HG02763 (cell line): ENCODE data around the gene TMEM239.
"Not testable (repeated sequence)": the region's sequence is repeated elsewhere in the genome, so short reads cannot be mapped to it uniquely, and the experiment has no call there.

Experiments used
- ATAC-seq: cut with Tn5 transposase; IDR thresholded peaks from one replicate; pipeline ENCODE4 v1.9.1; 2021; ENCODE audit warnings: mild to moderate bottlenecking, moderate library complexity; ENCODE audit not compliant: unreplicated experiment

Gene TMEM239

GRCh38 chr20:2820084-2820895 lies 4.1 kb downstream of the TMEM239 start:
- ATAC-seq: no peak

DNA sequence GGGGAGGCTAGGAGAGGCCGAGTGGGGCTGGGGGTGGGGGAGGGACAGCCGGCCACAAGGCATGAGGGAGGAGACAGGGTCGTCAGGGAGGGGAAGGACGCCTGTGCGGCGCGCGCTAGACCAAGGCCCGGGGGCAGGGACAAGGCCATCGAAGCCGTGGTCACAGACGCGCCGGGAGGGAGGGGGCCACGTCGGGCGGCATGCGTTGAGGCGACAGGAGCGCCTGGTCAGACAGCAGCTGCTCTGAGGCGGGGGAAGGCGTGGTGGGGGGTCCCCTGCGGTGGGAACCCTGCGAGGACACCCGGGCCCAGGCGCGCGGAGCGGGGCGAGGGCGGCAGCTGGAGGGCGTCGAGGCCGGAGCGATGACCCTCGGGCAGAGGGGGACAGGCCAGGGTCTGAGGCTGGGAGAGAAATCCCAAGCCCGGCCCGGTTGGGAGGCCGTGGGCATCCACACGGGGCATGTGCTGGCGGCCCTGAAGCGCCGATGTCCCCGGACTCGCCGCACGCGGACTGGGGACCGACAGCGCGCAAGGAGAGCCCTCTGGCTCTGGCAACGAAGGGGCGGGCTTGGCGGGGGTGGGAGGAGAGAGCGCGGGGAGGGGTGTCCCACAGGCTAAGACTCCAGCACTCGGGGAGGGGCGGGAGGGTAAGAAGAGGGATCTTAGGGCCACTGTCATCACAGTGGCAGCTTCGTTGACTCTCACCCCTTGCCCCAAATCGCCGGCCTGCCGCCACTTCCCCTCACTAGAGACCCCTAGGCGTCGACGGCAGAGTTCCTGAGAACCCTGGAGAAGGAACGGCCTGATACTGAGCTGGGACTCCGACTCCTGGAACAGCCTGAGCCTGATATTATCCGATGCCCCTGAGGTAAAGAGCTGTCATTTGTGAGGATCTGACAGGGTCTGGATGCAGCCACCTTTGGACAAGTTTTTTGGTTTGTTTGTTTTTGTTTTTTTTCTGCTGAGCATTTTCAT lies 5.0 kb downstream of the TMEM239 start:
- no peak for ATAC-seq

- ATAC-seq: no peak
Observed at GRCh38 chr20:2822073-2822472, 5.9 kb downstream of the TMEM239 start.

GRCh38 chr20:2825761-2826160 lies 9.6 kb downstream of the TMEM239 start:
- no peak for ATAC-seq

GRCh38 chr20:2826655-2827054 lies 10.5 kb downstream of the TMEM239 start:
- no peak for ATAC-seq

DNA sequence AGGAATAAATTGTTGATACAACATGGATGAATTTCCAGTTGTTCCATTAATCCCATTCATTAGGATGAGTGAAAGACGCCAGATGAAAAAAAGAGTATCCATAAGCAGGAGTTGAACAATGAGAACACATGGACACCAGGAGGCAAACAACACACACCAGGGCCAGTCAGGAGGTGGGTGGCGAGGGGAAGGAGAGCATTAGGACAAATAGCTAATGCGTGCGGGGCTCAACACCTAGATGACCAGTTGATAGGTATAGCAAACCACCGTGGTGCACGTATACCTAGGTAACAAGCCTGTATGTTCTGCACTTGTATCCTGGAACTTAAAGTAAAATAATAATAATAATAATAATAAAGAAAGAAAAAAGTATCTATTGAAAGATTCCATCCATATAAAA lies 13.2 kb downstream of the TMEM239 start:
- no peak for ATAC-seq

DNA sequence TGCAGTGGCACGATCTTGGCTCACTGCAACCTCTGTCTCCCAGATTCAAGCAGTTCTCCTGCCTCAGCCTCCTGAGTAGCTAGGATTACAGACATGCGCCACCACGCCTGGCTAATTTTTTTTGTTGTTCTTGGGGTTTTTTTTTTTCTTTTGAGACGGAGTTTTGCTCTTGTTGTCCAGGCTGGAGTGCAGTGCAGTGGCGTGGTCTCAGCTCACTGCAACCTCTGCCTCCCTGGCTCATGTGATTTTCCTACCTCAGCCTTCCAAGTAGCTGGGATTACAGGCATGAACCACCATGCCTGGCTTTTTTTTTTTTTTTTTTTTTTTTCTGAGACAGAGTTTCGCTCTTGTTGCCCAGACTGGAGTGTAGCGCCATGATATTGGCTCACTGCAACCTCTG lies 15.0 kb downstream of the TMEM239 start:
- ATAC-seq: not testable (repeated sequence)

GRCh38 chr20:2833761-2834160 lies 17.6 kb downstream of the TMEM239 start:
- ATAC-seq: no peak

GRCh38 chr20:2834401-2835110 lies 18.4 kb downstream of the TMEM239 start:
- no peak for ATAC-seq

GRCh38 chr20:2835331-2835796 lies 19.2 kb downstream of the TMEM239 start:
- ATAC-seq: no peak

GRCh38 chr20:2836035-2836434 lies 19.9 kb downstream of the TMEM239 start:
- no peak for ATAC-seq

GRCh38 chr20:2837221-2837960 lies 21.2 kb downstream of the TMEM239 start:
- ATAC-seq: no peak

GRCh38 chr20:2838170-2838797 lies 22.1 kb downstream of the TMEM239 start:
- ATAC-seq: no peak

DNA sequence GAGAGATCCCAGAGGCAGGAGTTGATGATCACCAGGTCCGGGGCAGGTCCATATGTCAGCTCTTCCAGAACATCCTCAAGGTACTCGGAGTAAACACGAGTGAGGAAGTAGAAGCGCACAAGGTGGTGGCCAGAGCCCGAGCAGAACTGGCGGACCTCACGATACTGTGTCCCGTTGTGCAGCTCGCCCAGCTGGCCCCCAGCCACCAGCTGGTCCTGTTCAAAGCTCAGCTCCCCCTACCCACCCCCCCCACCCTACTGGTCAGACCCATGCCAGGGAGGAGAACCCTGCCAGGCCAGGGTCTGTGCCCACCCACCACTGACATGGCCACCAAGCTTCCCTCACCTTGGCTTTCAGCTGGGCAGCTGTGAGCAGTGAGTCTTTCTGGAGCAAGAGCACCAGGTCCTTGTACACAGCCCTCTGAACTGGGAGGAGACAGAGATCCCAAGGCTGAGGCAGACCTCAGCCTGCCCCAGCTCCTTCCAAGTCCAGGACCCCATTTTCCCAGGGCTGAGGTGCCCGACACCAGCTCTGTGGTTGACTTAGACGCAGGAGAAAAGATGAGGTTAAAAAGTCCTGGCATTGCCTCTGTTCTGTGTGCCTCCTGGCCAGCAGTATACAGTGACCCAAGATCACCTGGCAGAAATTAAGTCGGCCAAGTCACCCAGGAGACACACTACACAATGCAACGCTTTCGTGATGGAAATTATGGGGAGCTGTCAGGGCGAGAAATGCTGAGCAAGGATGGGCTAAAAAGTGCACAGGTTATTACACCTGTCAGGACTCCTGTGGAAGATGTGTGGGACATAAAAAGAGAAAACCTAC lies 22.9 kb downstream of the TMEM239 start:
- ATAC-seq: no peak

DNA sequence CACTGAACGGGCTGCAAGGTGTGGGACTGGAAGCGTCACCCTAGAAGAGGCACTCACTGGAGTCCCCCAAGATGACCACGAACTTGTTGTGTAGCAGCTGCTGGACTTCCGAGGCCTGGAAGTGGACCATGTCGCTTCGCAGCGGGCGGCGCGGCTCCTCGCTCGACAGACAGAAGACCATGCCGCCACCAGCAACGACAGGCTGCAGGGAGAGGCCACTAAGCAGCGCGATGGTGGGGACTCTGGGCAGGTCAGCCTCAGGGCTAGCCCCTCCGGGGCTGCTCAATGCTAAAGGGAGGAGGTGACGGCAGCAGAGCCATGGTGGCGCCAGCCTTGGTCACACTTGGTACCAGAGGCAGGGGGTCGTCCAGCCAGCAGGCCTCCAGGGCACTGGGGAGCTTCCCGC lies 23.6 kb downstream of the TMEM239 start:
- peak; percentile 4 for ATAC-seq

GRCh38 chr20:2840138-2840966 lies 24.2 kb downstream of the TMEM239 start, which contains the start of the genes PCED1A and VPS16:
Gene PCED1A, minus strand, starts transcription at chr20:2840655. Its CDS starts 743 bp downstream, at chr20:2839912.
Gene VPS16, plus strand, starts transcription at chr20:2840745. Its CDS starts 30 bp downstream, at chr20:2840775.
- ATAC-seq: peak; percentile 96

GRCh38 chr20:2840967-2841531 lies 24.9 kb downstream of the TMEM239 start:
- peak; percentile 18 for ATAC-seq

- no peak for ATAC-seq
Observed at GRCh38 chr20:2845607-2846006, 29.4 kb downstream of the TMEM239 start.
